DOHH2 (cell line): ENCODE results near the gene FOXC2.

Experiments
- H3F3A ChIP-seq: fragments of 200-600 bp; sonication (generic), shearing (Covaris generic); 2 replicates; pipeline ENCODE4 v1.6.0; 2016; ENCODE audit warnings: antibody characterized with exemption, mild to moderate bottlenecking; ENCODE audit not compliant: control insufficient read depth, insufficient read depth
- H3K27ac ChIP-seq: fragments of 200-600 bp; sonication (generic); 2 replicates; pipeline ENCODE4 v1.5.1; 2014; ENCODE audit warnings: low read depth, mild to moderate bottlenecking, low read length, moderate library complexity
- H3K27me3 ChIP-seq: fragments of 200-600 bp; sonication (generic); 2 replicates; pipeline ENCODE4 v1.6.1; 2014; ENCODE audit warnings: mild to moderate bottlenecking, low read length, mixed read lengths; ENCODE audit not compliant: control insufficient read depth
- H3K36me3 ChIP-seq: fragments of 200-600 bp; sonication (generic); 2 replicates; pipeline ENCODE4 v1.6.1; 2014; ENCODE audit warnings: mild to moderate bottlenecking, low read length, moderate library complexity, mixed read lengths; ENCODE audit not compliant: control insufficient read depth
- H3K4me1 ChIP-seq: fragments of 200-600 bp; sonication (generic); 2 replicates; pipeline ENCODE4 v1.6.1; 2014; ENCODE audit warnings: mild to moderate bottlenecking, low read length, mixed read lengths; ENCODE audit not compliant: control insufficient read depth
- H3K4me2 ChIP-seq: fragments of 200-600 bp; sonication (generic); 2 replicates; pipeline ENCODE4 v1.6.0; 2014; ENCODE audit warnings: mild to moderate bottlenecking, low read length, moderate library complexity
- H3K4me3 ChIP-seq: fragments of 200-600 bp; sonication (generic); 2 replicates; pipeline ENCODE4 v1.5.1; 2014; ENCODE audit warnings: mild to moderate bottlenecking, low read length, mixed read lengths
- H3K79me2 ChIP-seq: fragments of 200-600 bp; sonication (generic); 2 replicates; pipeline ENCODE4 v1.6.1; 2014; ENCODE audit warnings: mild to moderate bottlenecking, low read length, mixed read lengths; ENCODE audit not compliant: control insufficient read depth
- H3K9me2 ChIP-seq: fragments of 200-600 bp; sonication (generic); replicated peaks from 2 replicates; pipeline ENCODE4 v1.6.1; 2014; ENCODE audit warnings: mild to moderate bottlenecking, low read length, mixed read lengths; ENCODE audit not compliant: control insufficient read depth
- H3K9me3 ChIP-seq: fragments of 200-600 bp; sonication (generic); 2 replicates; pipeline ENCODE4 v1.6.1; 2014; ENCODE audit warnings: antibody characterized with exemption, low read length, mixed read lengths; ENCODE audit not compliant: control insufficient read depth, insufficient read depth
- H4K20me1 ChIP-seq: fragments of 200-600 bp; sonication (generic); 2 replicates; pipeline ENCODE4 v1.6.0; 2014; ENCODE audit warnings: low read depth, mild to moderate bottlenecking, antibody characterized with exemption, low read length, moderate library complexity; ENCODE audit not compliant: control insufficient read depth, insufficient read depth
- CTCF ChIP-seq: fragments of 200-600 bp; sonication (generic); IDR thresholded peaks from one replicate; pipeline ENCODE4 v1.5.1; 2014; ENCODE audit warnings: antibody characterized with exemption, mild to moderate bottlenecking, low read depth, low read length; ENCODE audit not compliant: poor library complexity, severe bottlenecking
- EZH2phosphoT487 ChIP-seq: fragments of 200-600 bp; sonication (generic); IDR thresholded peaks from 2 replicates; pipeline ENCODE4 v1.6.1; 2017; ENCODE audit warnings: borderline replicate concordance, mild to moderate bottlenecking, antibody characterized with exemption, low read length, moderate library complexity, mixed read lengths

Gene FOXC2

GRCh38 chr16:86524029-86524428 lies 42.6 kb upstream of the FOXC2 start:
- H3K4me1 ChIP-seq, result peaks cover 4% of the 10 kb centered on the region; the same call in 1 of the 2 replicates
- no peaks in the 10 kb centered on the region for H3K9me3 ChIP-seq
- no peaks in the 10 kb centered on the region for H3K79me2 ChIP-seq
- H3K4me2 ChIP-seq, result no peak overlapping the region
- no peaks in the 10 kb centered on the region for H3K9me2 ChIP-seq
- H3K27me3 ChIP-seq, result no peaks in the 10 kb centered on the region
- H3K27ac ChIP-seq, result no peak overlapping the region
- H4K20me1 ChIP-seq, result no peaks in the 10 kb centered on the region
- no peaks in the 10 kb centered on the region for H3F3A ChIP-seq
- H3K4me3 ChIP-seq, result no peak overlapping the region
- no peaks in the 10 kb centered on the region for H3K36me3 ChIP-seq
- TF ChIP-seq EZH2phosphoT487, result no peak

- H4K20me1 ChIP-seq, result no peaks in the 10 kb centered on the region
- no peaks in the 10 kb centered on the region for H3F3A ChIP-seq
- H3K4me2 ChIP-seq, result no peak overlapping the region
- no peaks in the 10 kb centered on the region for H3K79me2 ChIP-seq
- no peak for TF ChIP-seq EZH2phosphoT487
- H3K4me3 ChIP-seq, result no peak overlapping the region
- H3K27me3 ChIP-seq, result no peaks in the 10 kb centered on the region
- no peak overlapping the region for H3K27ac ChIP-seq
- no peaks in the 10 kb centered on the region for H3K9me3 ChIP-seq
- H3K36me3 ChIP-seq, result no peaks in the 10 kb centered on the region
- H3K4me1 ChIP-seq, result no peaks in the 10 kb centered on the region
- H3K9me2 ChIP-seq, result no peaks in the 10 kb centered on the region
Measured at GRCh38 chr16:86525696-86526095, 40.9 kb upstream of the FOXC2 start.

GRCh38 chr16:86527366-86527765 lies 39.3 kb upstream of the FOXC2 start:
- Histone ChIP-seq H3K27me3 (no peaks in the 10 kb centered on the region), H3K4me2 (no peak overlapping the region), H3K4me1 (no peaks in the 10 kb centered on the region), H3K27ac (no peak overlapping the region), H3K9me2 (no peaks in the 10 kb centered on the region), H3K36me3 (no peaks in the 10 kb centered on the region), H3K79me2 (no peaks in the 10 kb centered on the region), H3F3A (no peaks in the 10 kb centered on the region), H4K20me1 (no peaks in the 10 kb centered on the region), H3K9me3 (no peaks in the 10 kb centered on the region), H3K4me3 (no peak overlapping the region)
- TF ChIP-seq CTCF (no peak), EZH2phosphoT487 (no peak)

GRCh38 chr16:86528061-86528929 lies 38.3 kb upstream of the FOXC2 start:
- H3K36me3 ChIP-seq, result no peaks in the 10 kb centered on the region
- H3K27ac ChIP-seq, result no peak overlapping the region
- TF ChIP-seq EZH2phosphoT487 (no peak), CTCF (no peak)
- H3K9me3 ChIP-seq, result no peaks in the 10 kb centered on the region
- no peaks in the 10 kb centered on the region for H3F3A ChIP-seq
- no peaks in the 10 kb centered on the region for H4K20me1 ChIP-seq
- H3K4me2 ChIP-seq, result no peak overlapping the region
- no peaks in the 10 kb centered on the region for H3K79me2 ChIP-seq
- no peaks in the 10 kb centered on the region for H3K9me2 ChIP-seq
- no peak overlapping the region for H3K4me3 ChIP-seq
- no peaks in the 10 kb centered on the region for H3K27me3 ChIP-seq
- no peaks in the 10 kb centered on the region for H3K4me1 ChIP-seq
